ENCODE measurements around the gene LENEP. TPM values are rescaled to one million over a fixed set of nuclear protein-coding genes. Genes with fewer than 3 reads are reported as not detected.

Gene LENEP
- total and polyA plus RNA-seq, 2 of the 8 experiments (the other 6 are each of a cell fraction or from before 2014, with no cell fraction given), result 1.3 TPM; not detected in 1

GRCh38 chr1:155024315-155024714 is 30.9 kb downstream of the LENEP start:
- Histone ChIP-seq H2BK5ac (ENCODE audit: low read depth, low read length) (no peak overlapping the region), H3K79me1 (ENCODE audit: low read depth, low read length) (no peaks in the 10 kb centered on the region), H2BK20ac (ENCODE audit: low read length) (no peak overlapping the region), H3K9me3 (ENCODE audit: insufficient read depth in 2 of 2, low read depth in 1 of 2, low read length in 1 of 2) (no peaks in the 10 kb centered on the region), H2AFZ (ENCODE audit: low read length) (no peak overlapping the region), H2BK120ac (replicated peaks; ENCODE audit: low read depth, low read length) (no peak overlapping the region), H3K23ac (ENCODE audit: insufficient read length) (no peak overlapping the region), H4K91ac (replicated peaks; ENCODE audit: insufficient read length, low read length) (no peak overlapping the region), H3K4me3 (ENCODE audit: extremely low read depth in 1 of 4, insufficient read depth in 2 of 4, low read depth in 3 of 4, low read length in 4 of 4) (no peak overlapping the region), H3K27me3 (replicated peaks in 1 of 4; ENCODE audit: control insufficient read depth in 3 of 4, extremely low read depth in 1 of 4, insufficient read depth in 3 of 4, low read length in 3 of 4) (peaks cover 0 to 3% (median under 1%) of the 10 kb centered on the region in 4 experiments; a peak in 1 of 7 replicates), H3K56ac (replicated peaks; ENCODE audit: insufficient read length, low read depth, low read length) (no peak overlapping the region), H3K18ac (ENCODE audit: extremely low read depth, low read length) (no peak overlapping the region), H4K20me1 (replicated peaks in 1 of 2; ENCODE audit: control insufficient read depth in 1 of 2, insufficient read depth in 2 of 2, low read length in 2 of 2) (no peaks in the 10 kb centered on the region), H3K4me2 (ENCODE audit: insufficient read depth in 1 of 2, low read depth in 2 of 2, low read length in 2 of 2) (no peak overlapping the region), H3K79me2 (ENCODE audit: control insufficient read depth in 1 of 2, insufficient read depth in 2 of 2, low read length in 2 of 2) (no peaks in the 10 kb centered on the region), H2BK12ac (ENCODE audit: low read depth, low read length) (no peak overlapping the region), H3K27ac (ENCODE audit: low read depth, low read length) (no peak overlapping the region), H3K36me3 (ENCODE audit: control insufficient read depth in 2 of 4, insufficient read depth in 4 of 4, low read length in 3 of 4) (no peaks in the 10 kb centered on the region), H3K9ac (replicated peaks in 1 of 4; ENCODE audit: extremely low read depth in 1 of 4, low read depth in 3 of 4, low read length in 3 of 4) (no peak overlapping the region), H3K14ac (ENCODE audit: insufficient read length) (no peak overlapping the region), H3K23me2 (ENCODE audit: low read depth, low read length) (no peaks in the 10 kb centered on the region), H3K4ac (replicated peaks; ENCODE audit: insufficient read length, low read depth, low read length) (no peak overlapping the region), H2AK5ac (ENCODE audit: low read depth, low read length) (no peak overlapping the region), H4K5ac (ENCODE audit: insufficient read length, low read depth, low read length) (no peak overlapping the region), H2BK15ac (ENCODE audit: low read length) (no peak overlapping the region), H3K4me1 (replicated peaks in 1 of 4; ENCODE audit: control insufficient read depth in 3 of 4, insufficient read depth in 4 of 4, low read length in 3 of 4) (peaks cover 0 to 5% (median 0%) of the 10 kb centered on the region in 4 experiments; a peak in 2 of 7 replicates), H4K8ac (ENCODE audit: extremely low read depth, insufficient read depth, low read length) (no peak overlapping the region)
- POLR2A ChIA-PET (ENCODE audit: partially characterized antibody), result no interaction called here
- CTCF ChIA-PET (ENCODE audit: partially characterized antibody), result interaction anchor here (1.8 to 2.5 kb wide), 3 partner anchors 7 to 27 kb away, joined by 3 to 11 read pairs (median 6); partner anchors contain the start of gene ADAM15
- DNase-seq (ENCODE audit: low read depth in 1 of 2, low spot score in 2 of 2) (no peak), FAIRE-seq (no peak)
- 94% methylated on average over 9 of the region's 9 CpGs; no CpG with 5 or more reads in 1 of the 2 experiments for WGBS, 2 experiments (ENCODE audit: extremely low coverage in 1 of 2, insufficient coverage in 1 of 2, insufficient read length in 1 of 2, insufficient replicate concordance in 2 of 2, low coverage in 1 of 2, low lambda C conversion rate in 2 of 2, missing lambda C conversion rate in 1 of 2)
- no peak for TF ChIP-seq SIRT6 (IDR thresholded peaks at IDR 0.05; ENCODE audit: low read length)
- no peak for TF ChIP-seq BCL11A (IDR thresholded peaks at IDR 0.05; ENCODE audit: low read depth in 2 of 2, low read length in 2 of 2)
- TF ChIP-seq POU5F1 (IDR thresholded peaks at IDR 0.05; ENCODE audit: low read depth, low read length), result no peak
- TF ChIP-seq EGR1 (IDR thresholded peaks at IDR 0.05; ENCODE audit: borderline replicate concordance, low read depth, low read length), result no peak
- no peak for TF ChIP-seq SAP30 (IDR thresholded peaks at IDR 0.05; ENCODE audit: insufficient read depth, insufficient replicate concordance, low read length)
- no peak for TF ChIP-seq TBP (IDR thresholded peaks at IDR 0.05; ENCODE audit: low read depth, low read length)
- TF ChIP-seq, protein P1, sequence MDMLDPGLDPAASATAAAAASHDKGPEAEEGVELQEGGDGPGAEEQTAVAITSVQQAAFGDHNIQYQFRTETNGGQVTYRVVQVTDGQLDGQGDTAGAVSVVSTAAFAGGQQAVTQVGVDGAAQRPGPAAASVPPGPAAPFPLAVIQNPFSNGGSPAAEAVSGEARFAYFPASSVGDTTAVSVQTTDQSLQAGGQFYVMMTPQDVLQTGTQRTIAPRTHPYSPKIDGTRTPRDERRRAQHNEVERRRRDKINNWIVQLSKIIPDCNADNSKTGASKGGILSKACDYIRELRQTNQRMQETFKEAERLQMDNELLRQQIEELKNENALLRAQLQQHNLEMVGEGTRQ (IDR thresholded peaks at IDR 0.05; ENCODE audit: low read length), result no peak
- no peak for TF ChIP-seq TAF1 (IDR thresholded peaks at IDR 0.05; ENCODE audit: low read depth, low read length)
- TF ChIP-seq ASH2L (IDR thresholded peaks at IDR 0.05; ENCODE audit: low read length), result no peak
- no peak for TF ChIP-seq CTCF (IDR thresholded peaks at IDR 0.05; ENCODE audit: control extremely low read depth in 1 of 3, insufficient read depth in 1 of 3, low read depth in 1 of 3, low read length in 3 of 3)
- no peak for TF ChIP-seq JUN (IDR thresholded peaks at IDR 0.05; ENCODE audit: low read depth, low read length)
